IMR-90 (cell line): ENCODE results near the gene NIPAL3.

Experiments
- MXI1 ChIP-seq: IDR thresholded peaks from 2 replicates; pipeline ENCODE4 v1.6.1; 2012; ENCODE audit warnings: low read depth, mild to moderate bottlenecking, low read length, moderate library complexity, borderline replicate concordance
- NFE2L2 ChIP-seq: fragments of 150-350 bp; IDR thresholded peaks from 2 replicates; pipeline ENCODE4 v1.6.1; 2016; ENCODE audit warnings: low read depth, mild to moderate bottlenecking, low read length
- POLR2A ChIP-seq: IDR thresholded peaks from 2 replicates; pipeline ENCODE4 v1.6.1; 2012; ENCODE audit warnings: mild to moderate bottlenecking, low read depth, low read length
- RAD21 ChIP-seq: IDR thresholded peaks from 2 replicates; pipeline ENCODE4 v1.6.1; 2012; ENCODE audit warnings: low read length, improper control_type of control experiment
- SMC3 ChIP-seq: fragments of 150-350 bp; IDR thresholded peaks from 2 replicates; pipeline ENCODE4 v1.6.1; 2016; ENCODE audit warnings: low read depth, mild to moderate bottlenecking, antibody characterized with exemption, low read length, moderate library complexity
- TF ChIP-seq, protein P1 (sequence below): fragments of 150-350 bp; IDR thresholded peaks from 2 replicates; pipeline ENCODE4 v1.6.1; 2016; ENCODE audit warnings: low read depth, mild to moderate bottlenecking, low read length, moderate library complexity, borderline replicate concordance
- TF ChIP-seq, protein P2 (sequence below): conservative IDR thresholded peaks from 2 replicates; pipeline ENCODE4 v1.5.1; 2012; ENCODE audit warnings: mild to moderate bottlenecking, low read depth, low read length, improper control_type of control experiment

DNA sequence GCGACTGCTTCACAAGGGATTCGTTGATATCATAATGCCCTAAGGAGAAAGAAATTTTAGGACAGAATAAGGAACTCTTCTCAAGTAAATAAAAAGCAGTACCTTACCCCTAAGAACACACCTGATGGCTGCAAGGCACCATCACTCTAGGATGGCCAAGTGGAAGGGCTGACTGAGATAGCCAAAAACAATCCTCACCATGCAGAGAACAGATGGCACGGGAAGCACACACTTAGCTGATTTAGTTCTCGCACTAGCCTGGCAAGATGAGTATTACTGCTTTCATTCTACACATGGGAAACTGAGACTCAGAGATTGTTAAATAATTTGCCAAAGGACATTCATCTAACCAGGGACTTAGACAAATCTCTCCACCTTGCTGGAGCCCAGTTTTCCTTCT is 45.8 kb upstream of the NIPAL3 start:
- TF ChIP-seq, protein P1, sequence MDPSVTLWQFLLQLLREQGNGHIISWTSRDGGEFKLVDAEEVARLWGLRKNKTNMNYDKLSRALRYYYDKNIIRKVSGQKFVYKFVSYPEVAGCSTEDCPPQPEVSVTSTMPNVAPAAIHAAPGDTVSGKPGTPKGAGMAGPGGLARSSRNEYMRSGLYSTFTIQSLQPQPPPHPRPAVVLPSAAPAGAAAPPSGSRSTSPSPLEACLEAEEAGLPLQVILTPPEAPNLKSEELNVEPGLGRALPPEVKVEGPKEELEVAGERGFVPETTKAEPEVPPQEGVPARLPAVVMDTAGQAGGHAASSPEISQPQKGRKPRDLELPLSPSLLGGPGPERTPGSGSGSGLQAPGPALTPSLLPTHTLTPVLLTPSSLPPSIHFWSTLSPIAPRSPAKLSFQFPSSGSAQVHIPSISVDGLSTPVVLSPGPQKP: no peak
- no peak for TF ChIP-seq SMC3
- no peak for TF ChIP-seq POLR2A
- TF ChIP-seq NFE2L2: no peak
- no peak for TF ChIP-seq RAD21
- TF ChIP-seq, protein P2, sequence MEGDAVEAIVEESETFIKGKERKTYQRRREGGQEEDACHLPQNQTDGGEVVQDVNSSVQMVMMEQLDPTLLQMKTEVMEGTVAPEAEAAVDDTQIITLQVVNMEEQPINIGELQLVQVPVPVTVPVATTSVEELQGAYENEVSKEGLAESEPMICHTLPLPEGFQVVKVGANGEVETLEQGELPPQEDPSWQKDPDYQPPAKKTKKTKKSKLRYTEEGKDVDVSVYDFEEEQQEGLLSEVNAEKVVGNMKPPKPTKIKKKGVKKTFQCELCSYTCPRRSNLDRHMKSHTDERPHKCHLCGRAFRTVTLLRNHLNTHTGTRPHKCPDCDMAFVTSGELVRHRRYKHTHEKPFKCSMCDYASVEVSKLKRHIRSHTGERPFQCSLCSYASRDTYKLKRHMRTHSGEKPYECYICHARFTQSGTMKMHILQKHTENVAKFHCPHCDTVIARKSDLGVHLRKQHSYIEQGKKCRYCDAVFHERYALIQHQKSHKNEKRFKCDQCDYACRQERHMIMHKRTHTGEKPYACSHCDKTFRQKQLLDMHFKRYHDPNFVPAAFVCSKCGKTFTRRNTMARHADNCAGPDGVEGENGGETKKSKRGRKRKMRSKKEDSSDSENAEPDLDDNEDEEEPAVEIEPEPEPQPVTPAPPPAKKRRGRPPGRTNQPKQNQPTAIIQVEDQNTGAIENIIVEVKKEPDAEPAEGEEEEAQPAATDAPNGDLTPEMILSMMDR: no peak
- no peak for TF ChIP-seq MXI1
